HepG2 (cell line): ENCODE data around the gene TTC38. TPM values are rescaled to one million over a fixed set of nuclear protein-coding genes. Genes with fewer than 3 reads are reported as not detected.

Experiments used
- ERF ChIP-seq: IDR thresholded peaks from 2 replicates; pipeline ENCODE4 v1.6.1; 2018; ENCODE audit warnings: missing biosample characterization, missing genetic modification reagents
- ETV5 ChIP-seq: IDR thresholded peaks from 2 replicates; pipeline ENCODE4 v1.6.1; 2018; ENCODE audit warnings: missing biosample characterization, missing genetic modification reagents, inconsistent platforms, borderline replicate concordance
- FIP1L1 ChIP-seq: fragments of 200-400 bp; formaldehyde crosslinking; IDR thresholded peaks from 2 replicates; pipeline ENCODE4 v1.6.1; 2018; ENCODE audit warnings: low read depth, mild to moderate bottlenecking, low read length, moderate library complexity, borderline replicate concordance; ENCODE audit not compliant: insufficient read depth
- GATAD2A ChIP-seq: IDR thresholded peaks from 2 replicates; pipeline ENCODE4 v1.6.1; 2016
- HDAC1 ChIP-seq: sonication (generic); formaldehyde crosslinking; IDR thresholded peaks from 2 replicates; pipeline ENCODE4 v1.5.1; 2020; ENCODE audit warnings: mild to moderate bottlenecking, missing genetic modification reagents
- HOXD1 ChIP-seq: sonication (generic); formaldehyde crosslinking; IDR thresholded peaks from 2 replicates; pipeline ENCODE4 v1.5.0; 2020; ENCODE audit warnings: missing genetic modification reagents
- KMT2A ChIP-seq: sonication (generic); formaldehyde crosslinking; IDR thresholded peaks from 2 replicates; pipeline ENCODE4 v1.4.0; 2020; ENCODE audit warnings: missing genetic modification reagents
- MAFK ChIP-seq, 2 experiments: IDR thresholded peaks in 1 of 2; conservative IDR thresholded peaks in 1 of 2; 2 replicates each; pipeline ENCODE4 v1.6.1; 2011; ENCODE audit warnings: improper control_type of control experiment in 2 of 2, low read length in 2 of 2
- MXD4 ChIP-seq: IDR thresholded peaks from 2 replicates; pipeline ENCODE4 v1.6.1; 2016; ENCODE audit warnings: mild to moderate bottlenecking, missing biosample characterization, missing genetic modification reagents
- MZF1 ChIP-seq: sonication (generic); formaldehyde crosslinking; IDR thresholded peaks from 2 replicates; pipeline ENCODE4 v1.8.1; 2023; ENCODE audit warnings: mild to moderate bottlenecking, missing genetic modification reagents, borderline replicate concordance
- POLR2A ChIP-seq, 2 experiments: IDR thresholded peaks; 2 replicates each; pipeline ENCODE4 v1.6.1; 2011; ENCODE audit warnings: low read depth in 2 of 2, low read length in 2 of 2, mild to moderate bottlenecking in 1 of 2, moderate library complexity in 1 of 2; ENCODE audit not compliant: insufficient read depth in 1 of 2
- RORA ChIP-seq: sonication (generic); formaldehyde crosslinking; IDR thresholded peaks from 2 replicates; pipeline ENCODE4 v1.5.0; 2020; ENCODE audit warnings: mild to moderate bottlenecking, missing genetic modification reagents, moderate library complexity
- TERF1 ChIP-seq: sonication (generic); formaldehyde crosslinking; IDR thresholded peaks from 2 replicates; pipeline ENCODE4 v1.8.0; 2022; ENCODE audit warnings: mild to moderate bottlenecking, missing genetic modification reagents, moderate library complexity
- ZGPAT ChIP-seq: IDR thresholded peaks from 2 replicates; pipeline ENCODE4 v1.6.1; 2016; ENCODE audit warnings: mild to moderate bottlenecking
- ZNF205 ChIP-seq: IDR thresholded peaks from 2 replicates; pipeline ENCODE4 v1.6.1; 2018; ENCODE audit warnings: missing biosample characterization, missing genetic modification reagents
- ZNF253 ChIP-seq: sonication (generic); formaldehyde crosslinking; IDR thresholded peaks from 2 replicates; pipeline ENCODE4 v1.8.0; 2022; ENCODE audit warnings: mild to moderate bottlenecking, missing genetic modification reagents, borderline replicate concordance
- ZNF3 ChIP-seq: IDR thresholded peaks from 2 replicates; pipeline ENCODE4 v1.7.0; 2017; ENCODE audit warnings: inconsistent platforms
- ZNF589 ChIP-seq: sonication (generic); formaldehyde crosslinking; conservative IDR thresholded peaks from 2 replicates; pipeline ENCODE4 v1.8.0; 2022; ENCODE audit warnings: mild to moderate bottlenecking, moderate library complexity, missing genetic modification reagents
- ZNF75D ChIP-seq: sonication (generic); formaldehyde crosslinking; IDR thresholded peaks from 2 replicates; pipeline ENCODE4 v1.8.1; 2023; ENCODE audit warnings: missing genetic modification reagents, mild to moderate bottlenecking, borderline replicate concordance
- polyA plus RNA-seq, 8 experiments: library from polyadenylated mRNA; depleted of rRNA in 3 of 8; stranded (reverse) in 7 of 8; unstranded in 1 of 8; fragments of >200 nt; fragmentation: Illumina TruSeq in 4 of 8; extraction: Trizol in 4 of 8; gene quantifications; 2 replicates each; pipeline versions ENCODE4 v1.2.1 to v1.2.3, GENCODE V29; 2011 to 2016; ENCODE audit warnings: low read depth in 4 of 8, missing spikeins in 1 of 8, mixed read lengths in 1 of 8; ENCODE audit not compliant: insufficient read depth in 1 of 8
- total RNA-seq, 5 experiments: library from RNA; depleted of rRNA; stranded (reverse); fragments of >200 nt; fragmentation: Illumina TruSeq; extraction: Trizol; gene quantifications; 2 replicates each; pipeline ENCODE4 v1.2.3, GENCODE V29; 2016; ENCODE audit warnings: low read depth in 1 of 5
- TF ChIP-seq, protein P1 (sequence below): sonication (generic); formaldehyde crosslinking; IDR thresholded peaks from 2 replicates; pipeline ENCODE4 v1.4.0; 2020; ENCODE audit warnings: low read depth, mild to moderate bottlenecking, missing genetic modification reagents

TTC38 gene
- total and polyA plus RNA-seq, 2 of the 13 experiments (the other 11 are each of a cell fraction or from before 2014, with no cell fraction given), result 101 to 105 TPM

GRCh38 chr22:46250035-46250782 is 17.6 kb upstream of the TTC38 start, which contains the start of gene CDPF1 (continued):
- TF ChIP-seq ZNF253 (CRISPR knock-in tag) (no peak), HDAC1 (CRISPR knock-in tag) (peak; percentile 56), POLR2A (IDR thresholded peaks at IDR 0.05; ENCODE audit: insufficient read depth in 1 of 2, low read depth in 2 of 2, low read length in 2 of 2) (peak; percentile 80 to 97), ZNF75D (no peak), ZNF205 (no peak; the same call in 1 of the 2 replicates), RORA (CRISPR knock-in tag) (no peak), ZNF589 (0 out of 2 replicates have a peak, but pooled peaks have one; percentile 59), ETV5 (CRISPR knock-in tag) (peak; percentile 47), HOXD1 (CRISPR knock-in tag) (0 out of 2 replicates have a peak, but pooled peaks have one; percentile 27), MAFK (conservative IDR thresholded peaks at IDR 0.05 in 1 of 2, IDR thresholded peaks at IDR 0.05 in 1 of 2; ENCODE audit: low read length in 2 of 2) (no peak), ZGPAT (CRISPR knock-in tag) (peak; percentile 79), MXD4 (CRISPR knock-in tag) (peak; percentile 56), TERF1 (CRISPR knock-in tag) (0 out of 2 replicates have a peak, but pooled peaks have one; percentile 72), GATAD2A (CRISPR knock-in tag) (no peak; the same call in 1 of the 2 replicates), FIP1L1 (no peak), ERF (CRISPR knock-in tag) (peak; percentile 67), MZF1 (CRISPR knock-in tag) (no peak), ZNF3 (CRISPR knock-in tag) (no peak), KMT2A (CRISPR knock-in tag) (peak; percentile 74; the same call in 1 of the 2 replicates)
- TF ChIP-seq, protein P1, sequence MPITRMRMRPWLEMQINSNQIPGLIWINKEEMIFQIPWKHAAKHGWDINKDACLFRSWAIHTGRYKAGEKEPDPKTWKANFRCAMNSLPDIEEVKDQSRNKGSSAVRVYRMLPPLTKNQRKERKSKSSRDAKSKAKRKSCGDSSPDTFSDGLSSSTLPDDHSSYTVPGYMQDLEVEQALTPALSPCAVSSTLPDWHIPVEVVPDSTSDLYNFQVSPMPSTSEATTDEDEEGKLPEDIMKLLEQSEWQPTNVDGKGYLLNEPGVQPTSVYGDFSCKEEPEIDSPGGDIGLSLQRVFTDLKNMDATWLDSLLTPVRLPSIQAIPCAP (CRISPR knock-in tag), result peak; percentile 24; the same call in 1 of the 2 replicates
